NB4 (cell line): Measurements from ENCODE around the gene FAU.
"Not testable (repeated sequence)": the region's sequence is repeated elsewhere in the genome, so short reads cannot be mapped to it uniquely, and the experiment has no call there.

Experiments used
- DNase-seq: peaks from one replicate; pipeline ENCODE4 v3.0.0; 2010; ENCODE audit warnings: low read depth
- H3K4me3 ChIP-seq: one replicate; pipeline ENCODE4 v1.5.1; 2011; ENCODE audit warnings: mild to moderate bottlenecking, low read depth, low read length, moderate library complexity
- CTCF ChIP-seq: IDR thresholded peaks from one replicate; pipeline ENCODE4 v1.5.1; 2012; ENCODE audit warnings: low read depth, low read length
- MAX ChIP-seq: IDR thresholded peaks from 2 replicates; pipeline ENCODE4 v1.6.1; 2011; ENCODE audit warnings: low read depth, low read length
- MYC ChIP-seq: IDR thresholded peaks from 2 replicates; pipeline ENCODE4 v1.6.1; 2011; ENCODE audit warnings: low read depth, low read length
- POLR2A ChIP-seq: IDR thresholded peaks from 2 replicates; pipeline ENCODE4 v1.6.1; 2011; ENCODE audit warnings: mild to moderate bottlenecking; ENCODE audit not compliant: insufficient read length; ENCODE audit errors: extremely low read depth

Gene FAU

GRCh38 chr11:65152122-65152521 lies 30.2 kb upstream of the FAU start:
- no peak overlapping the region for H3K4me3 ChIP-seq
- TF ChIP-seq MAX: no peak
- no peak for TF ChIP-seq CTCF
- TF ChIP-seq MYC: no peak
- TF ChIP-seq POLR2A: no peak
- DNase-seq: no peak

DNA sequence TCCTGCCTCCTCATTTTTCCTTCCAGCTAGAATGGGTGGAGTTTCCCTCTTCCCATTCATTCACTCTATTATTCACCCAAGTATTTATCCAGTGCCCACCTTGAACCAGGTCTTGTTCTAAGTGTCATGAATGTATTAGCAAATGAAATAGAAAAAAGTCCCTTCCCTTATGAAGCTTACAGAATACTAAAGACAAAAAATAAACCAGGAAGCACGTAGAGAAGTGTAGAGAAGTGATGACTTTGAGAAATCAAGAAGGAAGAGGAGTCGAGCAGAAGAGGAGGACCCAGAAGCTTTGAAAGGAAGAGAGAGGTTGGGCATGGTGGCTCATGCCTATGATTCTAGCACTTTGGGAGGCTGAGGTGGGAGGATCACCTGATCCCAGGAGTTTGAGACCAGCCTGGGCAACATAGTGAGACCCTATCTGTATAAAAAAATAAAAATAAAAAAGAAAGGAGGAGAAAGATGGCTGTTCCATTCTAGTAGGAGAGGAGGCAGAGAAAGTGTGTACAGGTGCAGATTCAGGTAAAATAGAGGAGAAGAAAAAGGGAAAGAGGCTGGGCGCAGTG lies 29.5 kb upstream of the FAU start:
- no peak for DNase-seq
- H3K4me3 ChIP-seq: no peak overlapping the region

DNA sequence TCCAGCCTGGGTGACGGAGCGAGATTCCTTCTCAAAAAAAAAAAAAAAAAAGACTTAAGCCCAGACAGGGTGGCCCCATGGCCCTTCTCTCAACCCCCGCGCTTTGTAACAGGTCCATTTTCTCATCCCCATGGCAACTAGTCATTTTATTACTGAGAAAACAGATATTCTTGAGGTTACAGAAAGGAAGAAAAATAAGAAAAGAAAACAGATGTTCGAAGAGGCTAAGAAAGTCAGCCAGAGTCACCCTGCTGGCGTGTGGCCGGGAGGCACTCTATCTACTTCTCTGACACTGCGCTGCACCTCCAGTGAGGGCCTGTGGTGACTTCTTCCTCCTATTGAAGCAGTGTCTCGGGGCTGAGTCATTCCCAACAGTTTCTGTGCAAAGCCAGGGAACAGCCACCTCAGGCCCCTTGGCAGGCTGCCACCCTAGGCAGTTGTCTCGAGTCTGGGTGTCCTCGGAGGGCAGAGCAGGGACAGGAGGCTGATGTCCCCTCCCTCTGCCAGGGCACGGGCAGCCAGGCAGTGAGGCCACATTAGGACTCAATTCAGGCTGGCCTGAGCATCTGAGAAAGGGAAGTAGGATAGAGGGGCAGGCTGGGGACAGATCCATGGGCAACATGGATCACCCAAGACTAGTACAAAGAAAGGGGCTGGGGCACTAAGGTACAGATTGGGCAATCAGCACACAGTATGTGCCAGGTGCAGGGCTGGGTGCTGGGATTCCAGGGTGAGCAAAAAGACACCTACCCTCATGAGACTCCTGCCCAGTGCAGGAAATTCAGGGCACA lies 28.8 kb upstream of the FAU start:
- TF ChIP-seq MAX (peak; percentile 31; the same call in 1 of the 2 replicates), POLR2A (no peak), CTCF (no peak), MYC (no peak)
- DNase-seq: peak; percentile 93
- peak overlapping the region; percentile 16 for H3K4me3 ChIP-seq

More for the DNA sequence above, 29.5 kb upstream of the FAU start:
- TF ChIP-seq MAX: no peak
- TF ChIP-seq CTCF: no peak
- TF ChIP-seq POLR2A: no peak
- TF ChIP-seq MYC: no peak

DNA sequence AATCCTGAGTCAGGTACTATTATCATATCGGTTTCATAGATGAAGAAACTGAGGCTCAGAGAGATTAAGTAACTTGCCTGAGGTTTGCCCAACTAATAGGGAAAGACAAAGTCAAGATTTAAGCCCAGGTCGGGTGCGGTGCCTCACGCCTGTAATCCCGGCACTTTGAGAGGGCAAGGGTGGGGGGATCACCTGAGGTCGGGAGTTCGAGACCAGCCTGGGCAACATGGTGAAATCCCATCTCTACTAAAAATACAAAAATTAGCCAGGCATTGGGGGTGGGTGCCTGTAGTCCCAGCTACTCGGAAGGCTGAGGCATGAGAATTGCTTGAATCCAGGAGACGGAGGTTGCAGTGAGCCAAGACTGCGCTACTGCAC lies 28.2 kb upstream of the FAU start:
- H3K4me3 ChIP-seq, DNase-seq: not testable (repeated sequence)

- no peak for DNase-seq
- TF ChIP-seq MAX (no peak), POLR2A (no peak), MYC (no peak), CTCF (no peak)
- H3K4me3 ChIP-seq: no peak overlapping the region
Measured at GRCh38 chr11:65148657-65149056, 26.7 kb upstream of the FAU start.

DNA sequence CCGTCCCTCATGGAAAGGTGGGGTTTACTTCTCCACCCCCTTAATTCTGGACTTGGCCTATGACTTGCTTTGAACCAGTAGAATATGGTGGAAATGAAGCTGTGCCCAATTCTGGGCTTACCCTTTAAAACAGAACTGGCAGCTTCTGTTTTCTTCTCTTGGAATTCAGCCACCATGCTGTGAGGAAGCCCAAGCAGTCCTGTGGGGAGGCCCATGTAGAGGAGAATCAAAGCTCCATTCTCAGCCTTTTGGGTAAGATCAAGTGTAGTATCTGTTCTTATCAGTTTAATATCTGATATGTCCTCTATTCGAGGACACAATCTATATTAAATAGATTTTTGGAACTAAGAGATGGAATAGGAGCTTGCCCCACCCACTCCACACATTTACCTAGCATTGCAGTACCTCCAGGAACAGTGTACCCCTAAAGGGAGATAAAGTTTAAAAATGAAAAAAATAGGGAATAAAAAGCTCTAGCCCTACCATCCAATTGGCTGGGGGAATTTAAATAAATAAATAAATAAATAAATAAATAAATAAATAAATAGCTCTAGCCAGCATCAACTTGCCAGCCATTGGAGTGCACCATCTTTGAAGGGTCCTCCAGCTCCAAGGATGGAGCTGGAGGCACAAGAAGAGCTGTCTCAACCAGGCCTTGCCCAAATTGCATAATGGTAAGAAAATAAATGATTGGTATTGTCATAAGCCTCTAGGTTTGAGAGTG lies 25.6 kb upstream of the FAU start:
- H3K4me3 ChIP-seq: no peak overlapping the region
- TF ChIP-seq MAX (no peak), CTCF (no peak), POLR2A (no peak), MYC (no peak)
- no peak for DNase-seq
